DOHH2 (cell line): ENCODE results near the gene HERC3.

Experiments used
- H3F3A ChIP-seq: fragments of 200-600 bp; sonication (generic), shearing (Covaris generic); 2 replicates; pipeline ENCODE4 v1.6.0; 2016; ENCODE audit warnings: antibody characterized with exemption, mild to moderate bottlenecking; ENCODE audit not compliant: control insufficient read depth, insufficient read depth
- H3K27ac ChIP-seq: fragments of 200-600 bp; sonication (generic); 2 replicates; pipeline ENCODE4 v1.5.1; 2014; ENCODE audit warnings: low read depth, mild to moderate bottlenecking, low read length, moderate library complexity
- H3K27me3 ChIP-seq: fragments of 200-600 bp; sonication (generic); 2 replicates; pipeline ENCODE4 v1.6.1; 2014; ENCODE audit warnings: mild to moderate bottlenecking, low read length, mixed read lengths; ENCODE audit not compliant: control insufficient read depth
- H3K36me3 ChIP-seq: fragments of 200-600 bp; sonication (generic); 2 replicates; pipeline ENCODE4 v1.6.1; 2014; ENCODE audit warnings: mild to moderate bottlenecking, low read length, moderate library complexity, mixed read lengths; ENCODE audit not compliant: control insufficient read depth
- H3K4me1 ChIP-seq: fragments of 200-600 bp; sonication (generic); 2 replicates; pipeline ENCODE4 v1.6.1; 2014; ENCODE audit warnings: mild to moderate bottlenecking, low read length, mixed read lengths; ENCODE audit not compliant: control insufficient read depth
- H3K4me2 ChIP-seq: fragments of 200-600 bp; sonication (generic); 2 replicates; pipeline ENCODE4 v1.6.0; 2014; ENCODE audit warnings: mild to moderate bottlenecking, low read length, moderate library complexity
- H3K4me3 ChIP-seq: fragments of 200-600 bp; sonication (generic); 2 replicates; pipeline ENCODE4 v1.5.1; 2014; ENCODE audit warnings: mild to moderate bottlenecking, low read length, mixed read lengths
- H3K79me2 ChIP-seq: fragments of 200-600 bp; sonication (generic); 2 replicates; pipeline ENCODE4 v1.6.1; 2014; ENCODE audit warnings: mild to moderate bottlenecking, low read length, mixed read lengths; ENCODE audit not compliant: control insufficient read depth
- H3K9me2 ChIP-seq: fragments of 200-600 bp; sonication (generic); replicated peaks from 2 replicates; pipeline ENCODE4 v1.6.1; 2014; ENCODE audit warnings: mild to moderate bottlenecking, low read length, mixed read lengths; ENCODE audit not compliant: control insufficient read depth
- H3K9me3 ChIP-seq: fragments of 200-600 bp; sonication (generic); 2 replicates; pipeline ENCODE4 v1.6.1; 2014; ENCODE audit warnings: antibody characterized with exemption, low read length, mixed read lengths; ENCODE audit not compliant: control insufficient read depth, insufficient read depth
- H4K20me1 ChIP-seq: fragments of 200-600 bp; sonication (generic); 2 replicates; pipeline ENCODE4 v1.6.0; 2014; ENCODE audit warnings: low read depth, mild to moderate bottlenecking, antibody characterized with exemption, low read length, moderate library complexity; ENCODE audit not compliant: control insufficient read depth, insufficient read depth
- EZH2phosphoT487 ChIP-seq: fragments of 200-600 bp; sonication (generic); IDR thresholded peaks from 2 replicates; pipeline ENCODE4 v1.6.1; 2017; ENCODE audit warnings: borderline replicate concordance, mild to moderate bottlenecking, antibody characterized with exemption, low read length, moderate library complexity, mixed read lengths
- TF ChIP-seq, protein P1 (sequence below): fragments of 200-600 bp; sonication (generic); IDR thresholded peaks from one replicate; pipeline ENCODE4 v1.5.1; 2014; ENCODE audit warnings: antibody characterized with exemption, mild to moderate bottlenecking, low read depth, low read length; ENCODE audit not compliant: poor library complexity, severe bottlenecking

The HERC3 gene

DNA sequence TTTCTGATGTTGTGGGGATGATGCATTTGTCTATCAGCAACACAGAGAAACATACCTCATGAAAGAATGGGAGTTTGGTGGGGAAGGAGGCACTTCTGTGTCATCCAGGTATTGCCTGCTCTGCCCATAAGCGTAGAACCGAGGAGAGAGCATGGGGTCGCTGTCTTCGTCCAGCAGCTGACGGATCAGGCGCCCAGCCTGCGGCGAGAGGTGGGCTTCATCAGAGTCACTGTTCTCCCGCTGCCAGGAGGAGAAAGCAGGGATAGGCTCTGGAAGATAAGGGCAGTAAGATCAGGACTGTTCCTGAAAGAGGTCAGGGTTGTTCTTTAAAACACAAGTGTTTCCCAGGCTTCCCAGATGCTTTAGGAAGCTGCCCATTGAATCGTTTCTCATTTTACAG, 158.1 kb downstream of the HERC3 start:
- Histone ChIP-seq H3K27ac (no peak overlapping the region), H4K20me1 (no peaks in the 10 kb centered on the region), H3K9me3 (no peaks in the 10 kb centered on the region), H3K4me1 (no peaks in the 10 kb centered on the region), H3K4me2 (no peak overlapping the region), H3K27me3 (peaks cover 11% of the 10 kb centered on the region; the same call in 1 of the 2 replicates), H3K4me3 (no peak overlapping the region), H3F3A (no peaks in the 10 kb centered on the region), H3K9me2 (no peaks in the 10 kb centered on the region), H3K79me2 (no peaks in the 10 kb centered on the region), H3K36me3 (no peaks in the 10 kb centered on the region)
- TF ChIP-seq, protein P1, sequence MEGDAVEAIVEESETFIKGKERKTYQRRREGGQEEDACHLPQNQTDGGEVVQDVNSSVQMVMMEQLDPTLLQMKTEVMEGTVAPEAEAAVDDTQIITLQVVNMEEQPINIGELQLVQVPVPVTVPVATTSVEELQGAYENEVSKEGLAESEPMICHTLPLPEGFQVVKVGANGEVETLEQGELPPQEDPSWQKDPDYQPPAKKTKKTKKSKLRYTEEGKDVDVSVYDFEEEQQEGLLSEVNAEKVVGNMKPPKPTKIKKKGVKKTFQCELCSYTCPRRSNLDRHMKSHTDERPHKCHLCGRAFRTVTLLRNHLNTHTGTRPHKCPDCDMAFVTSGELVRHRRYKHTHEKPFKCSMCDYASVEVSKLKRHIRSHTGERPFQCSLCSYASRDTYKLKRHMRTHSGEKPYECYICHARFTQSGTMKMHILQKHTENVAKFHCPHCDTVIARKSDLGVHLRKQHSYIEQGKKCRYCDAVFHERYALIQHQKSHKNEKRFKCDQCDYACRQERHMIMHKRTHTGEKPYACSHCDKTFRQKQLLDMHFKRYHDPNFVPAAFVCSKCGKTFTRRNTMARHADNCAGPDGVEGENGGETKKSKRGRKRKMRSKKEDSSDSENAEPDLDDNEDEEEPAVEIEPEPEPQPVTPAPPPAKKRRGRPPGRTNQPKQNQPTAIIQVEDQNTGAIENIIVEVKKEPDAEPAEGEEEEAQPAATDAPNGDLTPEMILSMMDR = no peak
- TF ChIP-seq EZH2phosphoT487 = no peak

- Histone ChIP-seq H3K79me2 (no peaks in the 10 kb centered on the region), H3K9me2 (no peaks in the 10 kb centered on the region), H3K4me3 (no peak overlapping the region), H3K4me1 (no peaks in the 10 kb centered on the region), H3F3A (no peaks in the 10 kb centered on the region), H3K36me3 (no peaks in the 10 kb centered on the region), H3K27me3 (peaks cover 11% of the 10 kb centered on the region; the same call in 1 of the 2 replicates), H4K20me1 (no peaks in the 10 kb centered on the region), H3K4me2 (no peak overlapping the region), H3K9me3 (no peaks in the 10 kb centered on the region), H3K27ac (no peak overlapping the region)
- TF ChIP-seq EZH2phosphoT487 = no peak
- TF ChIP-seq, protein P1 = no peak
These were observed 159.2 kb downstream of the HERC3 start for GRCh38 chr4:88751258-88752075.

GRCh38 chr4:88752076-88752463, 159.8 kb downstream of the HERC3 start:
- Histone ChIP-seq H3K9me3 (no peaks in the 10 kb centered on the region), H3K4me3 (no peak overlapping the region), H3K27me3 (peaks cover 11% of the 10 kb centered on the region; the same call in 1 of the 2 replicates), H3K4me2 (no peak overlapping the region), H3K4me1 (no peaks in the 10 kb centered on the region), H4K20me1 (no peaks in the 10 kb centered on the region), H3K79me2 (no peaks in the 10 kb centered on the region), H3K36me3 (no peaks in the 10 kb centered on the region), H3F3A (no peaks in the 10 kb centered on the region), H3K27ac (no peak overlapping the region), H3K9me2 (no peaks in the 10 kb centered on the region)
- no peak for TF ChIP-seq EZH2phosphoT487
- TF ChIP-seq, protein P1 = no peak
